Measurements from ENCODE around the gene MED26.
A peak's percentile ranks its signal among the peaks of the same experiment; 100 is the strongest.

The MED26 gene

DNA sequence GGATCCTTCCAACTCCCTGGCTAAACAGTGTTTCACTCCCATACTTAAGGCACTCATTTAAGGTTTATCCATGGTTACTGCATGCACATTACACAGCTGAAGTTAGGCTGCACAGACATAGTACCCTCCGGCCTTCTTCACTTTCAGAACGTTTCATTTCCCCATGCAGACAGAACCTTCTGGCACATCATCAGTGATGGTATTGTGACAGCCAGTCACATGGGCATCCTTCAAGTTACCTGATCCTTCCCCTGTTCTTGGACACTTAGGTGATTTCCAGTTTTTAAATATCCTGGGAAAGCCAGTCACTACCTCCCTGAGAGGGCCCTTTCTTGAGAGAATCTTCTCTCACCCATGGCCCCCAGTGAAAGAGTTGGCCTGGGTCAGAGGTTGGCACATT, 22.8 kb upstream of the MED26 start:
- no peak for DNase-seq

DNA sequence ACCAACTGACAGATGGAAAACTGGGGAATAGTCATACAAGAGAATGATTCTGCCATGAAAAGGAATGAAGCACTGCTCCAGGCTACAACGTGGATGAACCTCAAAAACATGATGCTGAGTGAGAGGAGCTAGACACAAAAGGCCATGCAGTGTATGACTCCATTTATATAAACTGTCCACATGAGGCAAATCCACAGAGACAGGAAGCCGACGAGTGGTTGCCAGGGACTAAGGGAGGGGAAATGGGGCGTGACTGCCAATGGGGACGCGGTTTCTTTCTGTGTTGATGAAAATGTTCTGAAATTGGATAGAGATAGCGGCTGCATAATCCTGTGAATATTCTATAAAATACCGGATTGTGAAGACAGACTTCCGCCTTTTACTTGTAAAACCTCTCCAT, 21.7 kb upstream of the MED26 start:
- DNase-seq: no peak

DNA sequence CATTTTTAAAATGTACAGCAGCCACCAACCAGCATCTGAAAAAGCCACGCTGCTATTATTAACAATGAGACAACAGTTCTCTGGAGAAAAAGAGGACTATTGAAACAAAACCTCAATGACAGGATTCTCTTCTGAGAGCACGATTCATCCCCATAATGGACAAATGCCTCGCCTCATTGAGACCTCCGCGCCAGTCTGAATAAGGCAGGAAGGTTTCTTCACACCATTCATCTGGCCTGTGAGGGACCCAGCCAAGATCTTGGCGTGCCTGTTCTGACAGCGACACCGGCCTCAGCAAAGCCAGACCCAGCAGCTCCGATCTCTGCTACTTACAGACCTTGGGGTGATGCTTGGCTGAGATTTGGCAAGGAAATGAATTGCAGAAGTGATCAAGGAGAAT, 17.1 kb upstream of the MED26 start:
- DNase-seq: no peak

DNA sequence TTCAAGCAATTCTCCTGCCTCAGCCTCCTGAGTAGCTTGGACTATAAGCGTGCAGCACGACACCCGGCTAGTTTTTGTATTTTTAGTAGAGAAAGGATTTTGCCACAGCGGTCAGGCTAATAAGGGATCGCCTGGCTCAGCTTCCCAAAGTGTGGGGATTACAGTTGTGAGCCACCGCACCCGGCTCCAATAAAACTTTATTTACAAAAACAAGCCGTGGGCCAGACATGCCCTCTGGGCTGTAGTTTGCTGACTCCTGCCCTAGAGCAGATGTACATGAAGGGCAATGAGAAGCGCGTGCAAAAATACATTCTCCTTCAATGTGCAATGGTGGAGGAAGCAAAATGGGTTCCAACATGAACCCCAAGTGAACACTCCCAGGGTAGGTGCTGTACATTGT, 13.7 kb upstream of the MED26 start:
- DNase-seq: no peak

DNA sequence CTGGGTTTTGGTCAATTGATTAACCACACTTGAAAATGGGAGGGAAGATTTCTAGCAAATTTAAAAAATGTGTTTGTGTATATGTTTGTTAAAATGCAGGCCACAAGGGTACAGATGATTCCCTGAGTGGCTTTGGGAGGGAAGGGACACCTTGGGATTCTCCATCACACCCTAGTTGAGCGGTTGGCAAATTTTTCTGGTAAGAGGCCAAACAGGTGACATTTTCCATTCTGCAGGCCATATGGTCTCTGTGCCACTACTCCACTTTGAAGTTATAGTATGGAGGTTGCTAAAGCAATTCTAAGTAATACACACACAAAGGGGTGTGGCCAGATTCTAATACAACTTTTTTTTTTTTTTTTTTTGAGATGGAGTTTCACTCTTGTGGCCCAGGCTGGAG, 12.9 kb upstream of the MED26 start:
- DNase-seq: no peak

DNA sequence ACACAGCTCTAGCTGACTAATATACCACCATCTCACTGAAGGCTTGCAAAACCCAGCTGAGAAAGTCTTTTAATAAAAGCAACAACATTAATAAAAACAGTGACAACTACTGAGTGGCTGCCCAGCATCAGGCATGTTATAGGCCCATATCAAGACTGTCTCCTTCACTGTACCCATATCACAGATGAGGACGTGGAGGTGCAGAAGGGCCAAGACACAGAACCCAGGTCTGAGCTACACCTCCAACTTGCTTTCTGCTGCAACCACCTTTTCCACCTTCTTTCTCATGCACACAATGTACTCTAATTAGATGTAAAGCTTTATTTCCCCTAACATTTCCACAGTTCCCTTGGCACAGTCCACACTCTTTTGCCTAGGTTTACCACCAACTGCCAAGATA, 10.7 kb upstream of the MED26 start:
- no peak for DNase-seq

DNA sequence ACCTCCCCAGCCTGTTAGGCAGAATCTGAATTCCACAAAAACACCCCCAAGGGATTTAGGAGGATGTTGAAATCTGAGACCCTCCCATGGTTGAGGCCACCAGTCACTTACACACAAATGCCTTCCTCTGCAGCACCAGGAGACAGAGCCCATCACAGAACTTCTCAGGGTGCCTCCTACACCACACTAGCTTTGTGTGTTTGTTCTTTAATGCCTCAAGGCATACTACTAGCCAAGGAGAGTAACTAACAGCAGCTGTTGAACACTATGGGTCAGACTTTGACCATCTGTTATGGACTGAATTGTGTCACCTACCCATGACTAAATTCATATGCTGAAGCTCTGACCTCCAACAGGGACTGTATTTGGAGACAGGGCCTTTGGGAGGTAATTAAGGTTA, 9.5 kb upstream of the MED26 start:
- DNase-seq: no peak

DNA sequence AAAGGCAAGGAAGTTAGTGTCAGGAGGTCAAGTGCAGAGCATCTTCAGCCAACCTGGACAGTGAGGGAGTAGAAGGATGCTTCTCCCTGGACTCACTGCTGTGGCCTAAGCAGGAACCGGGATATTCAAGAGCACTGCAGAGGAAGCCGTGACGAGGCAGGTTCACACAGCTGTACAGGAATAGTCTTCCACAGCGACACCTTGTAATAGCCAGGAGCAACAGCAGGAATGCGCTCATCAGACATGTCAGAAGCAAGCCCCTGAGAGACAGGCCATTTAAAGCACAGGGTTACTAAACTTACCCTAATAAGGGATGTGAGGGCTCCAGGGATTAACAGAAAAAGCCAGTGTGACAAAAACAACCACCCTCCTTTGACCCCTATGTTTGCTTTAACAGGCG, 3.5 kb upstream of the MED26 start:
- DNase-seq: no peak

DNA sequence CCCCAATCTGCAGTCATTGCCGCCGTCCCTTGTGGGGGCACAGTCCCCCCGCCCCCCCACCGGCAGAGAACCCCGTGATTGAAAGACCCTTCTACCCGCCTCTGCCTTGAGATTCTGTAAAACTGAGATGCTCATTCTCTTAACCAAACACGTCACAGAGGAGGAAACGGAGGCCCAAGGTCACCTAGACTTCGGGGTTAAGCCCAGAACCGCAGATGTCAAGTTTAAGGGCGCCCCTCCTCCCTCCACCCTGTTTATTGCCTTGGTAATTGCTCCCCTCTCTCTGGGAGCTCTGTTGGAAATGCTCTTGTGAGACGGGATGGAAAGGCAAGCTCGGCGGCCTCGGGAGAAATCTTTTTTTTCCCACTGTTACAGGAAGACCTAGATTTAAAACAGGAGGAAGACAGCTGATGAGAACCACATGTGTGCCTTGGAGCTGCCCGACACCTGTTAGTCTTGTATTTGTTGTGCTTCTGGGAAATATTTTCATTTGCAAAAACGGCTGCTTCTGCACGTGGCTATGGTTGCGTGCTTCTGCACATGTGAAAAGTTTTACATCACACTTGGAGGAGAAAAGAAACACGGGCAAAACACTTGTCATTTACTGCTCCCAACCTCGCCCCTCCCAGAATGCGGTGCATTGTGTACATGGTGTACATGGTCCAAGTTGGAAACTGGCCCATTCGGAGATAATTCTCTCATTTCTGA, 1.1 kb upstream of the MED26 start:
- peak in 3 of 4 experiments; percentile 26 to 35 (median 32) for DNase-seq

DNA sequence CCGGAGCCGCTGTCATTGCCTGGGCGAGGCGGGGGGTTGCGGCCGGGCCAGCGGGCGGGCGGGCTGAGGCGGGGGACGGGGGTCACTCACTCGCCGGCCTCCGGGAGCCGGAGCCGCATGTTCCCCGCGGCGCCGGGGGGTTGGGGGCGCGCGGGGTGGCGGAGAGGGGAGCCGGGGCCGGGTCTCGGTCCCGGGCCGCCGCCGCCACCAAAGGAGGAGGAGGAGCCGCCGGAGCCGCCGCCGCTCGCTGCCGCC, 149 bp downstream of the MED26 start:
- DNase-seq: no peak

DNA sequence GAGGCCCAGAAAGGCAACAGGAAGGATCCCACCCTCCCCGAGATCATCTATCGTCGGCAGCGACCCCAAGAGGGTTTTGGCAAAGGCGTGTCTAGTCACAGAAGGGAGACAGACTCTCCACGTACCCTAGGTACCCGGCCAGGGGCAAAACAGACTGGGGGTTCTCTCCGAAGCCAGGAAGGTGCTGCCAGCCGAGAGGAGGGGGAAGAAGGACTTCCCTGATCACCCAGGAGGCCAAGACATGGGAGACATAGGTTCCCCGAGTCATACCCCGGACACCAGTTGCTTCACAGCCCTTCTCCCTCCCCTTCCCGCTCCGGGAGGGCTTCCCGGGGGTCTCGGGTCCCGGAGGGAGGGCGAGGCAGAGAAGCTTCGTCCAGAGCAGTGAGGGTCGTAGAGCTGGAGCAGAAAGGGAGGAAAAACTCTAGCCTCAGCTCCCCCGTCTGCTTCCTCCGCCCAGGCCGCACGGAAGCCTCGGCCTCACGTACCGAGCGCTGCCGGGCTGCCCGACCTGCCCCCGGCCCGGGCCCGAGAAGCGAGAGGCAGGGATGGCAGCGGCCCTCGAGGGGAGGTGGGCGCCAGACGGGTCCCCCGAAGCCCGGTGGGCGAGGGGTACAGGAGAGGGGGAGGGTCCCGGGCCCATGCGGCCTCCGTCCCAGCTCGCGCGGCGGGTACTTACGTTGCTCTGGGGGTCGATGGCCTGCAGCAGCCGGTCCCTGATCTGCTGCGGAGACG, 644 bp downstream of the MED26 start:
- peak in 3 of 4 experiments; percentile 29 to 45 (median 31) for DNase-seq

DNA sequence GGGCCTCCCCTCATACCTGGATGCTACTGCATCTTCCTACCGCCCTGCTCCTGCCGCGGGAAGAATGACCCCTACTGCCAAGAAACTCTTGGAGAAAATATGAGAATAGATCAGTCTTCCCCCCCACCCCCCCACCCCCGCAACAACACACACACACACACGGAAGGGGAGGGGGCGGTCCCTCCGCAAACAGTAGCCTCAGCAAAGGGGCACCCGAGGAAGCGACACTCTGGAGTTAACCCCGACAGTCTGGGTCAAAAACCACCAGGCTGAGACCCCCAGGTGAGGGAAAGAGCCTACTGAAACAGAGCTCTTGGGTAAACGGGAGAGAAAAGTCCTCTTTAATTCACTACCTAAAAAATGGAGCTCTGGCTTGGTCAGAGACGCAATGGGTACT, 1.2 kb downstream of the MED26 start:
- no peak for DNase-seq

DNA sequence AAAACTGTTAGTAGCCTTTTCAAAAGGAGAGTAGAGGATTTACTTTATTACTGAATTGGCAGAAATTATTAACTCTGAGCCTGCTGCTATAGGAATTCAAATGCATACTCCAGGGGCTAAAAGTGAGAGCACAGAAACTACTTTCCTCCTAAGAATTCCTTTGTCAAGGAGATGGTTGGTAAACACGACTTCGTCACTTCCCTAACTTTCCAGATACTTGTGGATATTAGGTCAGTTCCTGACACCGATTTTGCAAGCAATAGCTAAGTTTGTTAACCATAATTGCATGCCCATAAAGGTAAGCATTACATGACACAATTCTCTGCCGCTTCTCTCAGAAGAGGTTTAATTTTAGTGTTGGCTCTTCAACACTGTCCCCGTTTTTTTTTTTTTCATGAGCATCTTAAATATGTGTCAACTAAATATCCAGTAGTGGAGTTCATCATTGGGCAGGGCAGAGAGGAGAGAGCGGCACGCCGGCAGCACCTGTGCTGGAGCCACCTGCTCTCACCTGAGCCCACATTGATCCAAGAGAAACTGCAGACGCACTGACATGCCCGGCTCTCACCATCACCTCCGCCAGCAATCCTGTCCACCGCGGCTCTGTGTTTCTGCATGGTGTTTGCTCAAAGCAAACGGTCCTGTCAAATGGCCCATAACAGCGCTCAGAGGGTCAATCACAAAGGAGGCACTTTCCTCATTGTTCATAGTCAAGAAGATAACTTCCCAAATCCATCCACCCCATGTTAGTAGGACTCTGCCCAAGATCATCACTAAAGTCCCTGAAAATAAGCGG, 2.6 kb downstream of the MED26 start:
- DNase-seq: no peak

DNA sequence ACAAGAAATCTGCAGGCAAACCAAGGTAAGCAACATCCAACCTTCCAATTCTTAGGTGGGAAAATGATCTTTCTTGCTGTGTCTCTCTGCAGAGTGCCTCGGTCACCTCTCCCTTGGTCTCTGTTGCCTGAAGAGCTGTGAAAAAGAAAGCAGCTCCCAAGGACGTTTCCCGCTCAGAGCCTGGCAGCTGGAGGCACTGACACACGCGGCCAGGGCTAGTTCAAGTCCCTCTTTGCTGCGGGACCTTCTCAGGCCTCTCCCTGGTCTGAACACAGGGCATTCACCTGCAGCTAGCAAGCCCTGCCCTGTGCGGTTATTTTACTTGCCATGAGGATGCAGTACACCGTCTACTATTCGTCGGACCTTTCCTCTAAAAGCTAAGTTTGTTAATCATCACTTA, 3.8 kb downstream of the MED26 start:
- DNase-seq: no peak

DNA sequence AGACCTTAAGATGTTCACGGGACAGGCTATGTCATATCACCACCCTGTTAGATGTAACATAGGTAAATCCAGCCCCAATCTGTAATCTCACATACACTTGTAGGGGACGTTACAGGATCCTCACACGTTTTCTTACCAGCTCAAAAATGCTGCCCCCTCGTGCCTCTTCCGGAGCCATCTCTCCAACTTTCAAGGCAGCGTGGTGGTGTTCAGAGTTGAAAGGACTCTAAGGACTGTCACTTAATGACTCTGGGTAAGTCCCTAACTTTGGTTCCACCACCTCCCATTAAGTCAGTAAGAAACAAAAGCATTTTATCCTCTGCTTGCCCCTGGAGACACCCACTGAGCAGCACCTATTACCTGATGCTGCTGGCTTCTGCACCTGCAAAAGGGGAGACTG, 4.4 kb downstream of the MED26 start:
- no peak for DNase-seq

DNA sequence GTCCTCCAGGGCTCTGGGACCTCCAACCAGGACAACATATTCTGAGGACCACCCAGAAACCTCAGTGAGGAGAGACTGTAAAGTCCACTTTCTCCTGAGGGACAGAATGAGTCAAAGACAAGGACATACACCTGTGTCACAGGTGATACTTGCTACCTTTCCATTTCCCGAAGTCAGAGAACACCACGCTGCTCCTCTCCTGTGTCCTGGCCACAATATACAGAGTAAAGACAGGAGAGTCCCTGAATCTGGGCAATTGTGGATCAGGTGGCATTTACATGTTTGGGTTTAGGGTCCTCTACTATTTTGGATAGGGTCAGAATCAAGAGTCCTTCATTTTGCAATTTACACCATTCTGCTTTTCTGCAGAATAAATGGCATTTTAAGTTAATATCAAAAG, 4.9 kb downstream of the MED26 start:
- no peak for DNase-seq

DNA sequence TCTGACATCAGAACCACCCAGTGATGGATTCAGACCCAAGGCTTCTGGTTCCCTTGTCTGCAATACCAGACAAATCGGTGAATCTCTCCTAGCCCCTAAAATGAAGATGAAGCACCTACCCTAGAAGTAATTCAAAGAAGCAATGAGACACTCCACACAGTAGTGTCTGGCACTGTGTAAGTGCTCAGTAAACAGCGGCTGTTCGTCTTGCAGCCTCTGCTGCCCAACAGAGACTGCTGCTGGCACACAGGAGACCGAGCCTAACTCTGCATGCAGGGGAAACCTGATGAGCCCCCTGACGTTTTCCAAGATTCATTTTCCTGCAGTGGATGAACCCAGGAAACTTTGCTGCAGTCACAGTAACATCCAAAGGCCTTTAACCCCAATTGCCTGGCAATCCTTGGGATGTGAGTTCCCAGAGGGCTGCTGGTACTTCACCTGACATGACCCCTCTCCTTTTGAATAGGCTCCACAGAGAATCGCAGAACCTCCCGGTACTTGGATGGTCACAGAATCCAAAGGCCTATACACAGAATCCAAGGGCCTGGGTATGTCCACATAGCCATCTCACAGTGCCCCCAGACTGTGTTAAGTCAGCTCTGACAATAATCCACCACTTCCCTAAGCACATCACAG, 6.7 kb downstream of the MED26 start:
- DNase-seq: no peak

DNA sequence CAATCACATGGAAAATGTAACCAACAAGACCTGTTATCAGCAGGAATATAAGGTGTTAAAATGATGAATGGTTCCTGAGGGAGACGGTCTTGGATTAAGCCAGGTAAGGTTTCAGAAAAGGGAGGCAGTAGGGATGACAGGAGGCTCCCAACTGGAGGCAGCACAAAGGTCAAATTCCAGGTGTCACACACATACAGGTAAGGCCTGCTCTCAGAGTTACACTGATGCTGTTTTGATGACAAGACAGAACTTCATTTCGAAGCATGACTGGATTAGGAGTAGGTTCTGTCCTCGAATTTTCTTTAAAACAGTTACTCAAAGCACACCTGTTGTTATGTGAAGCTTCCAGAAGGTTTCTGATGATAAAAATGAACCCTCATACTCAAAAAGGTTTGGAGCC, 7.4 kb downstream of the MED26 start:
- DNase-seq: no peak

DNA sequence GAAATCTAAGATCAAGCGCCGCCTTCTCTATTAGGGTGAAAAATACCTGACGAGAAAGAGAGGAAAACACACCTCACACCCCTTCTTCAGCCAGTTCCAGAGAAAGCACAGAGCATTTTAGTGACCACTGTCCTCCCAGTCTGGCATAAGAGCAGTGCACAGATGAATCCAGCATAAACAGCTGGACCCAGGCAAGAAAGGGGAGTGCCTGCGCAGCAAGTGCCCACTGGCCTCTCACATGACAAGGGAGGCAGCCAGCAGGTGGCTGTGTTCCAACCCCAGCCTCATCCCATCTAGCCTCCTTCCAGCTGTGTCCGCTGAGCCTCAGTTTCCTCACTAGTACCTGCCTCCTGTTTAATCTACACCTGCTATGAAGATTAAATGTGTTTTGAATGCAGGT, 8.0 kb downstream of the MED26 start:
- no peak for DNase-seq

DNA sequence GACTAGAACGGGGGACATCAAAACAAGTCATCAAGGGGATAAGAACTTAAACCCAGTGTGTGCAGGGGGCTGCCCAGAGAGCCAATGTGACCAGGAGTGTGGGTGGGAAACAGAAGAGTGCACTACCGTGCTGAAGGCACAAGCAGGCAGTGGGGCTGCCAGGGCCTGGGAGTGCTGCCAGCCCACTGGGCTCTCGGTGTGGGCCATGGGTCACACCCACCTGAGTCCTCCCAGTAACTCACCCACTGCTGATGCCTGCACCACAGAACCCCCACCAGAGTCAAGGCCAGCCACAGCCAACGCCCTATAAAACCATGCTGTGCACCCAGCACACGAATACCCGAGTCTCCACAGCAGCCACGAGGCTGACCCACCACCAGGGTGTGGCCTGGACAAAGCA, 8.5 kb downstream of the MED26 start:
- no peak for DNase-seq

DNA sequence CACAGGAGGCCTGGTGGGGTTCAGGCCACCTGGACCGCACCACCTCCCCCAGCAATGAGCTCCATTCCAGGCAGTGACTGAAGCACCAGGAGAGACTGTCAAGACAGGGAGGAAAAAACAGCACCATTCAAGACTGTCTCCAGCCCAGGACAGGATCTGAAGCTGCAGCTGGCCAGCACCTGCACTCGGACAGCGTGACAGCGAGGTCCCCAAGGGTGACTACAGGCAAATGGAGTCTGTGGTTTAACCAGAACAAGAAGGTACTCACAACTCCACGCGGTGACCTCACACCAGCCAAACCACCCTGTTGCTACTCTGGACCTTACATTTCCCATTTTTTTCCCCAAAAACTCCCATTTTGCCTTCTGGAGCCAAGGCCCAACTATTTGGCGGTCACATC, 9.8 kb downstream of the MED26 start:
- no peak for DNase-seq

DNA sequence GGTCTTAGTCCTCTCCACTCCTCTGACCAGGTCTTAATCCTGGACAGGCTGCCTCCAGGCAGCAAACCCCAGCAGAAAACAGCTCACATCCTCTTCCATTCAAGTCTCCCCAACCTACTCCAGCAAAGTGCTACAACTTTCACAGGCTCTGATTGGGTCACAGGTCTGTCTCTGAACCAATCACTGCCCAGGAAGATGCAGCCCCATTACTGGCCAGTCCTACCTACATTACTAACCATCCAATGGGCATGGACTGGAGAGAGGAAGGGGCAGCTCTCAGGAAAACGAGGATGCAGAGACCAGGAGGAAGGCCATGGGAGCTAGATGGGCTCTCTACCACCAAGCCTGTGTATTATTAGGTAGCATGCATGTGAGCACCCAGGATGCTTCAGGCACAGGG, 12.2 kb downstream of the MED26 start:
- peak in 2 of 4 experiments; percentile 6 to 13 for DNase-seq

DNA sequence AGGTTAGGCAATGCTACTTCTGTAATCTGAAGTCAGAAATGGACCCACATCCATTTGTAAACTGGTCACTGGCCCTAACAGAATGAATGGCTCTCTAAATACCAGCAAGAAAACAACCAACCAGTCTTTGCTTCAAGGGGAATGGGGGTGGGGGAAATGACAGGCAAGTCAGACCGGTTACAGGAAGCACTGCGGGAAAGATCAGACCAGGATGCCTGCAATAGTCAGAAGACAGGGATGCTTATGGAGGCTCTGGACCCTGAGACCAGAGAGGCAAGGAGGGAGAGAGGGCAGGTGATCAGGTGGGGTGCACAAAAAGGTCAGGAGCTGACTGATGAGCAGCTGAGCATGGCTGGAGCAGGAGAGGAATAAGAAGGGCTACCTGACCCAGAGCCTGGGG, 13.1 kb downstream of the MED26 start:
- no peak for DNase-seq

DNA sequence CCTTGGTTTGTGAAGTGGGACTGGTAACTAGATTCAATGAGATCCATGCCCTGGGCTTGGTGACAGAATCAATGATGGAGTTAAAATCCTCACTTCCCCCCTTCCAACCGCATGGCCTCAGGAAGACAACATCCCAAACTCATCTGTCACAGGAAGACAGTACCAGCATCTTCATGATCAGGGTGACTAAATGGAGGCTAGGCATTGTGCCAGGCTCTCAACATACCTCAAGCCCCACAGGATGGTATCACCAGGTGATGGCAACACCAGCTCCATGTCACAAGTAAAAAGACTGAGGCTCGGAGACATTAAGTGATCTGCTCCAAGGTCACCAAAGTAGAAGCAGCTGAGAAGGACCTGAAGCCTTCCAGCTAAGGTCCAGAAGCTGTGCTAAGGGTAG, 14.2 kb downstream of the MED26 start:
- no peak for DNase-seq
